ENCODE results near the gene EHD2.

DNA sequence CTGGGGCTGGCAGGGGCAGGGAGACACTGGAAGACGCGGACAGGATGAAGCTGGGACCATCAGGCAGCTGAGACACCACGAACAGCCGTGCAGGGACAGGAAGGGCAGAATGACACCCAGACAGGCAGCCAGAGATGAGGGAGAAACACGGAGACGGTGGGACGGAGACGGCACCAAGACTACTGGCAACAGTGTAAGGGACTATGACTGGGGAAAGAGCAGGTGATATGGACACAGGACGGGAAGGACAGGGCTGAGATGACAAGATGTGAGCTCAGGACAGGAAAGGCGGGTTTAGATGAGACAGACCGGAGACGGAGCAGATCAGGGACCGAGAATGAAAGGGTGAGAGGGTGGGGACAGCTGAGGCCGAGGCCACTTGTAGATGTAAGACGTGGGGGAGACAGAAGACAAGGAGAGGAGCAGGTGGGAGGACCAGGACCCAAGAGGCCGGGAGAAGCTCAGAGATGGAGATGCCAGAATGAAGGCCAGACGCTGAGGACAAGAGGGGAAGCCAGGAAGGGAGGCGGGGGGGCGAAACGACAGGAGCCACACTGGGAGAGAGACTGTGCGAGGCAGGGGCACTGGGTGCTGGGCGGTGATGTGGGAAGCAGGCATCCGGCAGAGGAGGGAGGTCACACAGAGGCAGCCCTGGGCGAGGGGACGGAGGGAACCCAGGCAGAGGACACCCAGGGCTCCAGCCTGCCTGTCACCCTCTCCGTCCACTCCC, 17.5 kb upstream of the EHD2 start:
- TF ChIP-seq EZH2 (IDR thresholded peaks at IDR 0.05; ENCODE audit: low read length, missing control alignments), result no peak
- TF ChIP-seq, protein P1, sequence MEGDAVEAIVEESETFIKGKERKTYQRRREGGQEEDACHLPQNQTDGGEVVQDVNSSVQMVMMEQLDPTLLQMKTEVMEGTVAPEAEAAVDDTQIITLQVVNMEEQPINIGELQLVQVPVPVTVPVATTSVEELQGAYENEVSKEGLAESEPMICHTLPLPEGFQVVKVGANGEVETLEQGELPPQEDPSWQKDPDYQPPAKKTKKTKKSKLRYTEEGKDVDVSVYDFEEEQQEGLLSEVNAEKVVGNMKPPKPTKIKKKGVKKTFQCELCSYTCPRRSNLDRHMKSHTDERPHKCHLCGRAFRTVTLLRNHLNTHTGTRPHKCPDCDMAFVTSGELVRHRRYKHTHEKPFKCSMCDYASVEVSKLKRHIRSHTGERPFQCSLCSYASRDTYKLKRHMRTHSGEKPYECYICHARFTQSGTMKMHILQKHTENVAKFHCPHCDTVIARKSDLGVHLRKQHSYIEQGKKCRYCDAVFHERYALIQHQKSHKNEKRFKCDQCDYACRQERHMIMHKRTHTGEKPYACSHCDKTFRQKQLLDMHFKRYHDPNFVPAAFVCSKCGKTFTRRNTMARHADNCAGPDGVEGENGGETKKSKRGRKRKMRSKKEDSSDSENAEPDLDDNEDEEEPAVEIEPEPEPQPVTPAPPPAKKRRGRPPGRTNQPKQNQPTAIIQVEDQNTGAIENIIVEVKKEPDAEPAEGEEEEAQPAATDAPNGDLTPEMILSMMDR (conservative IDR thresholded peaks at IDR 0.05 in 1 of 2, IDR thresholded peaks at IDR 0.05 in 1 of 2; ENCODE audit: low read depth in 1 of 2, low read length in 2 of 2), result no peak
